ACC112 (cell line): ENCODE data around the gene ADGRB3.
A peak's percentile ranks its signal among the peaks of the same experiment; 100 is the strongest.

ENCODE experiments used
- H2AFZ ChIP-seq: fragments of 200-600 bp; sonication (generic); one replicate; pipeline ENCODE4 v1.6.0; 2017; ENCODE audit warnings: antibody characterized with exemption, low read length; ENCODE audit not compliant: unreplicated experiment
- H3K27ac ChIP-seq: fragments of 200-600 bp; sonication (generic); 2 replicates; pipeline ENCODE4 v1.5.1; 2014; ENCODE audit warnings: low read depth, mild to moderate bottlenecking, antibody characterized with exemption, low read length, moderate library complexity
- H3K27me3 ChIP-seq: fragments of 200-600 bp; sonication (generic); 2 replicates; pipeline ENCODE4 v1.6.1; 2014; ENCODE audit warnings: mild to moderate bottlenecking, antibody characterized with exemption, low read length, moderate library complexity, mixed read lengths; ENCODE audit not compliant: insufficient read depth
- H3K36me3 ChIP-seq: fragments of 200-600 bp; sonication (generic); 2 replicates; pipeline ENCODE4 v1.6.1; 2016; ENCODE audit warnings: mild to moderate bottlenecking, antibody characterized with exemption, low read length, moderate library complexity, mixed read lengths; ENCODE audit not compliant: insufficient read depth
- H3K4me1 ChIP-seq: fragments of 200-600 bp; sonication (generic); one replicate; pipeline ENCODE4 v1.6.1; 2016; ENCODE audit warnings: low read length, mixed read lengths; ENCODE audit not compliant: insufficient read depth, unreplicated experiment, control insufficient read depth
- H3K4me3 ChIP-seq: fragments of 200-600 bp; sonication (generic); 2 replicates; pipeline ENCODE4 v1.5.1; 2014; ENCODE audit warnings: mild to moderate bottlenecking, low read depth, low read length
- H3K79me2 ChIP-seq: fragments of 200-600 bp; sonication (generic); one replicate; pipeline ENCODE4 v1.6.0; 2016; ENCODE audit warnings: low read length; ENCODE audit not compliant: control insufficient read depth, unreplicated experiment, insufficient read depth

The ADGRB3 gene

GRCh38 chr6:68635706-68636513 lies 828 bp downstream of the ADGRB3 start:
- H3K27ac ChIP-seq = no peak overlapping the region
- H3K4me1 ChIP-seq = peaks cover 3% of the 10 kb centered on the region
- H3K79me2 ChIP-seq = no peaks in the 10 kb centered on the region
- H3K4me3 ChIP-seq = peak overlapping the region; percentile 81
- no peaks in the 10 kb centered on the region for H3K36me3 ChIP-seq
- peaks cover 72% of the 10 kb centered on the region for H3K27me3 ChIP-seq
- peak overlapping the region; percentile 89 for H2AFZ ChIP-seq

DNA sequence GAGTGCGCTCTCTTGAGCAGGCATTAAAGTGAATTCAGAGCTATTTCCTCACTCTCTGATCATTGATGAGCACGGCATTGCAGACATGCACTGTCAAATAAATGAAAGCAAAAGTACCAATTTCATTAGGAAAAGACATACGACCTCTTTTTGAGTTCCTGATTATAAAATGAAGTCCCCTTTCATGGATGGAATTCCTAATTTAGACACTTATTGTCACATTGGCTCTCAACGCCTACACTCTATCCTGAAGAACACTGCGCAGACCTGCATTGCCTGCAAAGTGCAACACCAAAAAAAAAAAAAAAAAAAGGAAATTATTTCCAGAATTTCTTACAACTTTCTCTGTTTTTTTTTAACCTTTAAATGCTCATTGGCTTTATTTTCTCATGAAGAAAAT lies 1.6 kb downstream of the ADGRB3 start:
- no peak overlapping the region for H3K27ac ChIP-seq
- no peak overlapping the region for H2AFZ ChIP-seq
- no peaks in the 10 kb centered on the region for H3K36me3 ChIP-seq
- peaks cover 3% of the 10 kb centered on the region for H3K4me1 ChIP-seq
- H3K4me3 ChIP-seq = peak overlapping the region; percentile 20; the same call in 1 of the 2 replicates
- H3K79me2 ChIP-seq = no peaks in the 10 kb centered on the region
- H3K27me3 ChIP-seq = peaks cover 76% of the 10 kb centered on the region

DNA sequence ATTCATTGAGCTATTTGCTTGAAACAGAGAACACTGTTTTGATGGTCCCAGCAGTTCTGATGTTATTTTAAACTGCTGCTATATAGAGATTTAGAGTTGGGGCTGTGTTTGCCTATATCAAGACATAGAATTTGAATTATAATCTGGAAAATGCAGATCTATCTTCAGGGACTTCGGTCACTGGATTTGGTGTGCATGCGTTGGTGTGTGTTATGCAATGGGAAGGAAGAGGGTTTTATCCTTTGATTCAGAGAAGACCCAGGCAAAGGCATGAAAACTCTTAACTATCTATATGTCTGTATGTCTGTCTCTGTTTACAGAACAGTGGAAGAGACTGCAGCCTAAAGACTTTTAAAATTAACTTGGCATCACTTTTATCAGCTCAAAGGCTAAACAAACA lies 2.0 kb downstream of the ADGRB3 start:
- no peak overlapping the region for H2AFZ ChIP-seq
- H3K27ac ChIP-seq = no peak overlapping the region
- H3K36me3 ChIP-seq = no peaks in the 10 kb centered on the region
- H3K4me3 ChIP-seq = no peak overlapping the region
- H3K79me2 ChIP-seq = no peaks in the 10 kb centered on the region
- peaks cover 3% of the 10 kb centered on the region for H3K4me1 ChIP-seq
- H3K27me3 ChIP-seq = peaks cover 75% of the 10 kb centered on the region

DNA sequence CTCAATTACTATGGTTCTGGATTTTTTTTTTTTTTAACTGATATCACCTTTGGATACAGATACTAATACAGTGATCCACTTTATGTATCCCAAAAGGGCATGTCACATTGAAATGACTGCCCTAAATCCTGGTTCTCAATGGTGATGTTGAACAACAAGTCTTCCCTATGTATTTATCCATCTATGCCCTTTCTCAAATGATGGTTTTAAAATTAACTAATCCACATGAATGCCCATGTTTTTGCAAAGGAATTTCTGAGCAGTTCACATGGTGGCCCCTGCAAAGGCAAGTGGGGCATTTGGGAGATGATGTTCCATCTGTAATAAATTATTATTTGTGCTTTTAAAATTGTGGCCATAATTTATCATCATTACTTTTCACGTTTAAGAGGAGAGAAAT lies 2.7 kb downstream of the ADGRB3 start:
- H3K79me2 ChIP-seq = no peaks in the 10 kb centered on the region
- H3K4me1 ChIP-seq = peaks cover 3% of the 10 kb centered on the region
- no peak overlapping the region for H3K27ac ChIP-seq
- peaks cover 70% of the 10 kb centered on the region for H3K27me3 ChIP-seq
- no peaks in the 10 kb centered on the region for H3K36me3 ChIP-seq
- no peak overlapping the region for H2AFZ ChIP-seq
- H3K4me3 ChIP-seq = no peak overlapping the region

DNA sequence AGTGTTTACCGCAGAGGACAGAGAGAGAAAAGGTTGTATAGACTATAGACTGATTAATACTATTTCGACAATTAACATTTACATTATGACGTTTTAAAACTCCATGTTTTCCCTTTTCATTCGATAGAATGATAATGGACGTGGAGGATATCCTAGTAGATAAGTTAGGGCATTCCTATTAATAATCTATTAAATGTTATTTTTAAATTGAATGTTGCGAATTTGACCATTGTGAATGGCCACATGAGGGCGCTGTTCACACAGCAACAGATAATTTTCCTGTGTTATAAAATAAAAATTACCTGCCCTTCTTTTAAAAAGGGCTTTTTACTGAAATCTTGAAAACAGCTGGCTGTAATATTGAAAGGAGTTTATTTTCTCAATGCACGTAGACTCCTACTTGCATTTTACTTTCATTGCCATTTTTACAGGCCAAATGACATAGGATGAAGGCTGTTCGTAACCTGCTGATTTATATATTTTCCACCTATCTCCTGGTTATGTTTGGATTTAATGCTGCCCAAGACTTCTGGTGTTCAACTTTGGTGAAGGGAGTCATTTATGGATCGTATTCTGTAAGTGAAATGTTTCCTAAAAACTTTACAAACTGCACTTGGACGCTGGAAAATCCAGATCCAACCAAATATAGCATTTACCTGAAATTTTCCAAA lies 3.3 kb downstream of the ADGRB3 start:
- no peak overlapping the region for H2AFZ ChIP-seq
- no peaks in the 10 kb centered on the region for H3K79me2 ChIP-seq
- peaks cover 64% of the 10 kb centered on the region for H3K27me3 ChIP-seq
- H3K4me3 ChIP-seq = no peak overlapping the region
- no peaks in the 10 kb centered on the region for H3K36me3 ChIP-seq
- peaks cover 3% of the 10 kb centered on the region for H3K4me1 ChIP-seq
- H3K27ac ChIP-seq = no peak overlapping the region

GRCh38 chr6:68639211-68639610 lies 4.1 kb downstream of the ADGRB3 start:
- Histone ChIP-seq H2AFZ (no peak overlapping the region), H3K36me3 (no peaks in the 10 kb centered on the region), H3K79me2 (no peaks in the 10 kb centered on the region), H3K4me1 (peaks cover 3% of the 10 kb centered on the region), H3K27me3 (peaks cover 56% of the 10 kb centered on the region), H3K27ac (no peak overlapping the region), H3K4me3 (no peak overlapping the region)

- Histone ChIP-seq H3K27ac (no peak overlapping the region), H3K79me2 (no peaks in the 10 kb centered on the region), H2AFZ (peak overlapping the region; percentile 73), H3K4me1 (peaks cover 3% of the 10 kb centered on the region), H3K36me3 (no peaks in the 10 kb centered on the region), H3K27me3 (peaks cover 50% of the 10 kb centered on the region), H3K4me3 (peak overlapping the region; percentile 72)
Measured at GRCh38 chr6:68639826-68640490, 4.9 kb downstream of the ADGRB3 start.

DNA sequence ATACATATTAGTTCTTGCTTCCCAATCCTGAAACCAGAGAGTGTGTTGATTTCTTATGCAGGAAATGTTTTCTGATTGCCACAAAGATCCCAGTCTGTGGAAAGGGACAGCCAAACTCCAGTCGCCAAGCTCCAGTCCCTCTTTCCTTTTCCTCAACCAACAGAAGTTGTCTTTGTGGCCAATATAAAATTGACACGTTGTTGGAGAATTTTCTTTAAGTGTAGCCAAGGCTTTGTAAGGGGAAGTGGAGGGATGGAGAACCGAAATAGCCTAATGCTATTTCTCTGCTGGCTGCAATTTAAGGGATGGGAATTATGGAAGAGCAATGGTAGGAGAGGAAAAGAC lies 5.4 kb downstream of the ADGRB3 start:
- H3K27me3 ChIP-seq = peaks cover 47% of the 10 kb centered on the region

GRCh38 chr6:68641172-68641571 lies 6.1 kb downstream of the ADGRB3 start:
- Histone ChIP-seq H3K27ac (no peak overlapping the region), H3K79me2 (no peaks in the 10 kb centered on the region), H3K27me3 (peaks cover 40% of the 10 kb centered on the region), H3K4me1 (peaks cover 3% of the 10 kb centered on the region), H3K4me3 (no peak overlapping the region), H3K36me3 (no peaks in the 10 kb centered on the region), H2AFZ (peak overlapping the region; percentile 58)

More for the DNA sequence above, 5.4 kb downstream of the ADGRB3 start:
- Histone ChIP-seq H3K4me3 (peak overlapping the region; percentile 72), H3K79me2 (no peaks in the 10 kb centered on the region), H2AFZ (peak overlapping the region; percentile 58), H3K4me1 (peaks cover 3% of the 10 kb centered on the region), H3K27ac (no peak overlapping the region), H3K36me3 (no peaks in the 10 kb centered on the region)

DNA sequence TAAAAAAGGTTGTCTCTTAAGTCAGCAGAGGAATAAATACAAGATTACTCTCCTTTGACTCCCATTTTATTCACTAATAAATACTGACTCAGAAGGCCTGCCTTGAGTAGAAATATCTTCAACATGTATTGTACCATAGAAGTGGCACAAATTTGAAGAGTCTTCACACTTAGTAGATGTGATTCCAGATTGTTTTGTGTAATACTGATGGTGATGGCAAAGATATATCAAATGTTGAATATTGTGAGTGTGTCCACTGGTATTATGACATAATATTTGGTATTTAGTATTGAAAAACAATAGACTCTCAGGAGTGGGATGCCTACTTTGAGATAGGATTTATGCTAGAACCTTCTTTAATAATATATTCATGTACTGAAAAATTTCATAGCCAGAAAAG lies 7.0 kb downstream of the ADGRB3 start:
- H3K27me3 ChIP-seq = peaks cover 33% of the 10 kb centered on the region
- H3K4me3 ChIP-seq = no peak overlapping the region
- H3K4me1 ChIP-seq = peaks cover 3% of the 10 kb centered on the region
- H3K79me2 ChIP-seq = no peaks in the 10 kb centered on the region
- H2AFZ ChIP-seq = no peak overlapping the region
- no peak overlapping the region for H3K27ac ChIP-seq
- H3K36me3 ChIP-seq = no peaks in the 10 kb centered on the region
